Prostate gland (tissue), 2 donors: ENCODE measurements around the gene AARS2. TPM values are rescaled to one million over a fixed set of nuclear protein-coding genes. Genes with fewer than 3 reads are reported as not detected.

Source experiments
- DNase-seq: peaks from one replicate; pipeline ENCODE4 v3.0.0-alpha.2; 2019; ENCODE audit warnings: low spot score
- H3K27ac ChIP-seq, 2 donors: fragments of 200-600 bp; sonication (generic); 2 replicates each; pipeline ENCODE4 v1.5.1; 2017 to 2019
- H3K27me3 ChIP-seq: fragments of 200-600 bp; sonication (generic); replicated peaks from 2 replicates; pipeline ENCODE4 v1.5.1; 2019; ENCODE audit not compliant: insufficient read depth
- H3K36me3 ChIP-seq, 2 donors: fragments of 200-600 bp; sonication (generic); 1 replicate in 1 of 2; 2 replicates in 1 of 2; pipeline versions ENCODE4 v1.5.1 to v1.8.1; 2017 to 2019
- H3K4me1 ChIP-seq: fragments of 200-600 bp; sonication (generic); replicated peaks from 2 replicates; pipeline ENCODE4 v1.5.1; 2019
- H3K4me3 ChIP-seq, 2 donors: fragments of 200-600 bp; sonication (generic); 2 replicates each; pipeline ENCODE4 v1.5.1; 2017 to 2019
- H3K9me3 ChIP-seq: fragments of 200-600 bp; sonication (generic); 2 replicates; pipeline ENCODE4 v1.5.1; 2017
- CTCF ChIP-seq, 4 experiments: fragments of 200-600 bp in 2 of 4; fragments of 450-650 bp in 2 of 4; sonication (generic) in 2 of 4; IDR thresholded peaks; 1 replicate in 3 of 4; 2 replicates in 1 of 4; pipeline ENCODE4 v1.5.1; 2016 to 2019; ENCODE audit warnings: antibody characterized with exemption in 4 of 4, mild to moderate bottlenecking in 2 of 4, moderate library complexity in 2 of 4
- POLR2A ChIP-seq: fragments of 450-650 bp; IDR thresholded peaks from one replicate; pipeline ENCODE4 v1.6.1; 2016; ENCODE audit warnings: antibody characterized with exemption, mild to moderate bottlenecking
- POLR2AphosphoS5 ChIP-seq: sonication (generic); formaldehyde crosslinking; IDR thresholded peaks from one replicate; pipeline ENCODE4 v1.6.1; 2017; ENCODE audit warnings: antibody characterized with exemption
- WGBS: methylation state at CpG from one replicate; pipeline ENCODE4 v1.1.5; 2018; 5-methylcytosine and 5-hydroxymethylcytosine counted together
- intact Hi-C: fragments of 100-400 bp; cut with DNase I; formaldehyde crosslinking; loops from one replicate; pipeline ENCODE4 v1.14.2; 2022
- total RNA-seq, 2 donors: library from RNA; depleted of rRNA; stranded (reverse); fragments of >200 nt; gene quantifications; one replicate each; pipeline ENCODE4 v1.1.0, GENCODE V29; 2016

AARS2 gene
- total RNA-seq, 2 donors from 2014 or later = 17.4 to 19.4 TPM

DNA sequence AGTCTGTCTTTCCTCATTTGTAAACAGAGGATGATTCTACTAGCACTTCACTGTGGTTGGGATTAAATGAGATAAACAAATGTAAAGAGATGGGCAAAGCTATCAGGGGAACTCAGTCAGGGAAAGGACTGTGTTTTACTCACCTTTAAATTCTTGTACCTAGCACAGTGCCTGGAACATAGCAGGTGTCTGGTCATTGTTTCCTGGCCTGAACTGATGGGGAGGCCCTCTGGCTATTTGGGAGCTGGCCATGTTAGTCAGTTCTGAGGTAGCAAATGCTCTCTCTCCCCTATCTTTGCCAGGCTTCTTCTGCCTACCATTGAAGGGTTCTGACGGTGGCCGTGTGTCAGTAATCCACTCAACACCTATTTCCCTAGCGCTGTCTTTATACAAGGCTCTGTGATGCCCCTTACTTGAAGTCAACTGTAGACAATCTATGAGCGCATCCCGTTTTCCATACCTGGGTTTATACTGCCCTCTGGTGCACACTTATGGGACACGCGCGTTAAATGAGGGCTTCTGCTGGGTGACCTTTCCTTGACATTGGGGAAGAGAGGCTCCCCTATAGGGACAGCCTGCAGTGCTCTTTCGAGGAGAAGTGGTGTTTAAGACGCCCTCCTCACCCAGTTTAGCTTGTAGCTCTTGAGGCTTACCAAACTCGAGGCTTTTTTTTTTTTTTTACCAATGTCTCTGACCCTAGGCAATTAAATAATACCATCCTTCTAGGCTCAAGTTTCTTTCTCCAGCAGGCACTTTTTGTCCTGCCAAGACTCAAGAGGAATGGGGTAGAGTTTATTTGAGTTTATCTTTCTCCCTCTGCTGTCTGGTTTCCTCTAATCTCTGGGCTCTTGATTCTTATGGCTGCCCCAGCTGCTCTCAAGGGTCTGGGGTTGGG is 25.3 kb upstream of the AARS2 start:
- Histone ChIP-seq H3K4me3 (no peak overlapping the region), H3K36me3 (no peaks in the 10 kb centered on the region), H3K27me3 (no peaks in the 10 kb centered on the region), H3K9me3 (no peaks in the 10 kb centered on the region), H3K4me1 (peaks cover 7% of the 10 kb centered on the region), H3K27ac (peak overlapping the region; percentile 64 to 68)
- WGBS = 8% methylated on average over 11 of the region's 11 CpGs
- peak; percentile 38 to 72 (median 64) for TF ChIP-seq CTCF (IDR thresholded peaks at IDR 0.05)
- peak; percentile 27 for TF ChIP-seq POLR2AphosphoS5
- TF ChIP-seq POLR2A = no peak
- peak; percentile 62 for DNase-seq
- intact Hi-C loops = loop anchor here (2.0 to 10.0 kb wide), 3 partner anchors 70 to 241 kb away; no protein-coding TSS in a partner anchor

- no peaks in the 10 kb centered on the region for H3K36me3 ChIP-seq
- DNase-seq = no peak
- intact Hi-C loops = loop anchor here (5.0 to 10.0 kb wide), 2 partner anchors 161 to 238 kb away; no protein-coding TSS in a partner anchor
Observed at GRCh38 chr6:44335631-44336030, 22.5 kb upstream of the AARS2 start.

GRCh38 chr6:44333942-44334341 is 20.8 kb upstream of the AARS2 start:
- DNase-seq = no peak
- intact Hi-C loops = loop anchor here (10.0 kb wide), 1 partner anchor 159 kb away; no protein-coding TSS in a partner anchor
- no peaks in the 10 kb centered on the region for H3K9me3 ChIP-seq

More at GRCh38 chr6:44335631-44336030, 22.5 kb upstream of the AARS2 start:
- Histone ChIP-seq H3K9me3 (no peaks in the 10 kb centered on the region), H3K27me3 (no peaks in the 10 kb centered on the region), H3K4me3 (no peak overlapping the region), H3K27ac (no peak overlapping the region), H3K4me1 (peaks cover 7% of the 10 kb centered on the region)
- 44% methylated on average over 1 of the region's 1 CpG for WGBS
- TF ChIP-seq CTCF (IDR thresholded peaks at IDR 0.05) (no peak), POLR2A (no peak), POLR2AphosphoS5 (no peak)

GRCh38 chr6:44333273-44333919 is 20.2 kb upstream of the AARS2 start:
- H3K27me3 ChIP-seq = no peaks in the 10 kb centered on the region
- H3K36me3 ChIP-seq = no peaks in the 10 kb centered on the region
- WGBS = 81% methylated on average over 11 of the region's 11 CpGs
- TF ChIP-seq POLR2AphosphoS5 = no peak
- no peak for TF ChIP-seq CTCF (IDR thresholded peaks at IDR 0.05)
- TF ChIP-seq POLR2A = no peak
- no peaks in the 10 kb centered on the region for H3K9me3 ChIP-seq
- H3K4me3 ChIP-seq = no peak overlapping the region
- intact Hi-C loops = loop anchor here (10.0 kb wide), 1 partner anchor 159 kb away; no protein-coding TSS in a partner anchor
- no peaks in the 10 kb centered on the region for H3K4me1 ChIP-seq
- no peak overlapping the region for H3K27ac ChIP-seq
- no peak for DNase-seq

More at GRCh38 chr6:44333942-44334341, 20.8 kb upstream of the AARS2 start:
- 93% methylated on average over 5 of the region's 5 CpGs for WGBS
- Histone ChIP-seq H3K27me3 (no peaks in the 10 kb centered on the region), H3K4me1 (peaks cover 4% of the 10 kb centered on the region), H3K4me3 (no peak overlapping the region), H3K27ac (no peak overlapping the region), H3K36me3 (no peaks in the 10 kb centered on the region)
- TF ChIP-seq POLR2A (no peak), POLR2AphosphoS5 (no peak), CTCF (IDR thresholded peaks at IDR 0.05) (no peak)
